Epidermal melanocyte (primary cell): ENCODE measurements around the gene PUM2.
"Not testable (repeated sequence)": the region's sequence is repeated elsewhere in the genome, so short reads cannot be mapped to it uniquely, and the experiment has no call there.

Experiments used
- DNase-seq: peaks from one replicate; pipeline ENCODE4 v3.0.0; 2011; ENCODE audit warnings: low spot score; ENCODE audit not compliant: insufficient read length

The PUM2 gene

GRCh38 chr2:20369366-20369765 is 18.7 kb upstream of the PUM2 start:
- no peak for DNase-seq

DNA sequence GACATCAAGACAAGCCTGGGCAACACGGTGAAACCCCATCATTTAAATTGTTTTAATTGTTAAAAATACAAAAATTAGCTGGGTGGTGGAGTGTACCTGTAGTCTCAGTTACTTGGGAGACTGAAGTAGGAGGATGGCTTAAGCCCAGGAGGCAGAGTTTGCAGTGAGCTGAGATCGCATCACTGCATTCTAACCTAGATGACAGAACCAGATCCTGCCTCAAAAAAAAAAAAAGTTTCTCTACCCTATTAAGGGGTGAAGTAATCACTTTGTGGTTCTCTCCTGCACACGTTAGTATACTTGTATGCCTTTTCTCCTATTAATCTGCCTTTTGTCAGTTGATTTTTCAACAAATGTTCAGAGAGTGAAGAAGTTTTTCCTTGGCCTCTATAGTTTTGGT is 18.1 kb upstream of the PUM2 start:
- no peak for DNase-seq

DNA sequence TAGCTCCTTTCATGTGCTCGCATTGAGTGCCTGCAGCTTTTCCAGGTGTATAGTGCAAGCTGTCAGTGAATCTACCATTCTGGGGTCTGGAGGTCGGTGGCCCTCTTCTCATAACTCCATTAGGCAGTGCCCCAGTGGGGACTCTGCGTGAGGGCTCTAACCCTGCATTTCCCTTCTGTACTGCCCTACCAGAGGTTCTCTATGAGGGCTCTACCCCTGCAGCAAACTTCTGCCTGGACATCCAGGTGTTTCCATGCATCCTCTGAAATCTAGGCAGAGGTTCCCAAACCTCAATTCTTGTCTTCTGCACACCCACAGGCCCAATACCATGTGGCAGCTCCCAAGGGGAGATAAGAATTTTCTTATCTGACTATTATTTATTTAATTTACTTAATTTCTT is 17.3 kb upstream of the PUM2 start:
- DNase-seq, result not testable (repeated sequence)

DNA sequence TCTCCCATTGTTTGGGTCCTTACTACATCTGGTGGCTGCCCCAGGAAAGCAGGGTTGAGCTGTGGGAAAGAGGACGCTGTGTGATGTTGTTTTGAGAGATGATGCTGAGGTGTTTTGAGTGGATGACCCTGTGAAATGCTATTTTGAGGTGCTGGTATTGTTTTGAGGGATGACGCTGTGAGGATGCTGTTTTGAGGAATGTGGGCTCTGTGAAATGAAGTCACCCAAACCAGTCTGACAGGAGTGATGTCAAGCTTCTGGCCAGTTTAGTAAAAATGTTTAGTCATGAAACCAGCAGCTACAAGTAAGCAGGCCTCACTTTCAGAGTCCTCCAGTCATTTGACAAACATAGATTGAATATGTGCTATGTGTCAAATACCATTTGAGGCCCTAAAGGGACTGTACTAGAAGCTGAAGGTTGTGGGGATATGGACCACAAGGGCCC is 16.1 kb upstream of the PUM2 start:
- no peak for DNase-seq

- DNase-seq, result no peak
Observed at GRCh38 chr2:20365249-20365817, 14.7 kb upstream of the PUM2 start.

DNA sequence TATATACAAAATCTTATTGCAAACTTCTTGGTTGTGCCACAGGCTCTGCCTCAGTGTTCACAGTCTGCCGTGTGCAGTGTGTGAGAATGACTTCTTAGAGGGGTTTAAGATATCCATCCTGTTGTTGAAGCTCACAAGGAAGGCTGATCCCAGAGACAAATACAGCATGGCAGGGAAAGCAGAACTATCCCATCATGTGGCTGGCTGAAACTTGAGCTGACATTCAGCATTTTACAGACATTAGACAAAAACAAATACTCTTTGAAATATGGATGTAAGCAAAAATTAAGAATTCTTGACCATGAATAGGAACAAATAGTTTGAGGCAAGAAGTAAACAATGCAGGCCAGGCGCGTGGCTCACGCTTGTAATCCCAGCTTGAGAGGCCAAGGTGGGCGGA is 12.9 kb upstream of the PUM2 start:
- DNase-seq, result no peak

DNA sequence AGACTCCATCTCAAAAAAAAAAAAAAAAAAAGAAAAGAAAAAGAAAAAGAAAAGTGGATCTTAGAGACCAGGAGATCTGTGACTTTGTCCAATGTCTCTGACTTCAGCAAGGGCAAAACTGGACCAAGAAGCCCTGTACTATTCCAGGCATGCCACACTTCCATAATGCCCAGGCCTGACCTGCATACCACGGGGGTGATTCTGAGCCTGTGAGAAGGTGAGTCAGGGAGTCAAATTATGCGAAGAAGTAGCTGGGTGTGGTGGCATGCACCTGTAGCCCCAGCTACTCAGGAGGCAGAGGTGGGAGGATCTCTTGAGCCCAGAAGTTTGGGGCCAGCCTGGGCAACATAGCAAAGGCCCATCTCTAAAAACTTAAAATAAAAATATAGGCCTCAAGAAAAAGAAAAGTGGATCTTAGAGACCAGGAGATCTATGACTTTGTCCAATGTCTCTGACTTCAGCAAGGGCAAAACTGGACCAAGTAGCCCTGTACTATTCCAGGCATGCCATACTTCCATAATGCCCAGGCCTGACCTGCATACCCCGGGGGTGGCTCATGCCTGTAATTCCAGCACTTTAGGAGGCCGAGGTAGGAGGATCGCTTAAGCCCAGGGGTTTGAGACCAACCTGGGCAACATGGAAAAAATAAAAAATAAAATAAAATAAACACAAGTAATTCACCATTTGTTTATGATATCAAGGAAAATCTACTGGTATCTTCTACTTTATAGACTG is 12.2 kb upstream of the PUM2 start:
- DNase-seq, result no peak

- no peak for DNase-seq
Observed at GRCh38 chr2:20361893-20362292, 11.2 kb upstream of the PUM2 start.

GRCh38 chr2:20359096-20359495 is 8.5 kb upstream of the PUM2 start:
- DNase-seq, result no peak

DNA sequence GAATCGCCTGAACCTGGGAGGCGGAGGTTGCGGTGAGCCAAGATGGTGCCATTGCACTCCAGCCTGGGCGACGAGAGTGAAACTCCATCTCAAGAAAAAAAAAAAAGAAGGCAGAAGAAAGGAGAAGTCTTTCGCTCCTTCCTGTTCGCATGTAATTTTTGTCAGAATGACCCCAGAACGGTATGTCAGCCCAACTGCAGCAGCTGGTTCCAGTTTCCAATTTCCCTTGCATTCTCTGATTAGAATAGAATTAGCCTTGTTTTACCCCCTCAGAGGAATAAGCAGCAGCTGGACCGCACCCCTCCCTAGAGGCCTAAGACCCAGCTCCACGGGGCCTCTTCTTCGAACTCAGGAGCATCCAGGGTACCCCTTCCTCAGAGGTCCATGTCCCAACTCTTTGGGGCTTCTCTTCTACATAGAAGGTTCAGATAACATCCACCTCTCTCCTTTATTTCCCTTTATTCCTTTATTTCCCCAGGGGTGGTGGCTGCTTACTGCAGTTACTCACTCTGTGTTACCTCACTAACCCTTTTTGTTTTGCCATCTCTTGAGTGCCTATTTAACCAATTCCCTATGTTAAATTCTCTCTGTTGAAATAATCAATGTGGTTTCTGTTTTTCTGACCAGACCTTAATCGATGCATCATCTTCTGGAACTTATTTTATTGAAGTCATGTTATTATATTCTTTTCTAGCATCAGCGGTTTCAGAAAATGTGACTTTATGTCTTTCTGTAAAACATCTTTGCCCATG is 7.2 kb upstream of the PUM2 start:
- no peak for DNase-seq

DNA sequence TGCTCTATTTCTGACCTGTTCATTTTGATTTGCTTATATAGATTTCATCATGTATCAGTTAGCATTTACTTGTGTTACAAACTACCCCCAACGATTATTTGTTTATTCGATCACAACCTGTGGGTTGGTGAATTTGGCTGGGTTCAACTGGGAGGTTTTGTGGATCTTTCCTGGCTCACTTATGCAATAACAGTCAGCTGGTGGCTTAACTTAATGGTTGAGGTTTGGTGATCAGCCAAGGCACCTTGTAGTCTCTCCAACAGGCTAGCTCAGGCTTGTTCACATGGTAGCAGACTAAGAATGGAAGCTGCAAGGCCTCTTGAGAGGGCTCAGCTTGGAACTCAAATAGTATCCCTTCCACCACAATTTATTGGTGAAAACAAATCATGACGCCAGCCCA is 5.4 kb upstream of the PUM2 start:
- DNase-seq, result no peak

GRCh38 chr2:20355131-20355530 is 4.5 kb upstream of the PUM2 start:
- DNase-seq, result no peak

GRCh38 chr2:20353241-20353992 is 2.8 kb upstream of the PUM2 start:
- DNase-seq, result no peak

GRCh38 chr2:20352581-20353216 is 2.1 kb upstream of the PUM2 start:
- no peak for DNase-seq

DNA sequence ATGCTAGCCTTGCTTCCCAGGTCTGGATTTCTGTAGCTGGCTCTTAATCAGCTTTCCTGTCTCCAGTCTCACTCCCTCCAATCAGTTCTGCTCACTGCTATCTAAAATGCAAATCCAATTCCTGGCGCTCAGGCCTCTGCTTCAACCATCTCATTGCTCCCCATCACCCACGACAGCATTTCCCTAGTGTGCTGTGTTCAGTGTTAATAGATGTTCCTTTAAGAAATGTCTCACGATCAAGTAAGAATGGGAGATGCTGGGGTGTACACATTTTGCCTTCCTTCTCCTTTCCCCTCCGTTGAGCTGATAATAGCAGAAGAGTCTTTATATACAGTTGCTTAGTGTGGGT is 1.6 kb upstream of the PUM2 start:
- DNase-seq, result no peak

DNA sequence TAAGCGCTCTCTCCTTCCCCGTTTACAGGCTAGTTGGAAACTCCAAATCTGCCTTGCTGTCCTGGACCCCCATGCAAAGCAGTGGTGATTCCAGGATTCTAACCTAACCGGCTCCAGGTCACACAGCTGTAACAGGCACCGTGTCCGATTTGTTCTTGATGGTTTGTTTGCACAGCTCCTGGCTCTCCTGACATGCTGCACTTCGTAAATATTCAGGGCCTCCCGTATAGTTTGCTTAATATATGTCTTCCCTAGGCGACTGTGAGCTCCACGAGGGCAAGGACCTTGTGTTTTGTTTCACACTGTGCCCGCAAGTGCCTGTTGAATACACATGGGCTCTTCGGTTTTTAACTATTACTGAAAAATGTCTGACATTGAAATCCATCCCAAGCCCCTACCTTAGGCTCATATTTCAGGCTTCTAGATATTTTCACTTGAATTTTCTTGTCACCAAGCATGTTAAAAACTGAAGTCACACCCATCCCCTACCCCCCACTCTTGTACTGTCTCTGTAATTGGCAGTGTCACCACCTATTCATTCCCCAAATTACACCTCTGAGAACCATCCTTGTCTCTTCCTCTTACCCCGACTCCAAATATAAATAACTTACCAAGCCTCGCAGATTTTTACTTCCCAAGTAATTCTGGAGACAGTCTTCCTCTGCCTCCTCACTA is 1.0 kb upstream of the PUM2 start:
- no peak for DNase-seq

DNA sequence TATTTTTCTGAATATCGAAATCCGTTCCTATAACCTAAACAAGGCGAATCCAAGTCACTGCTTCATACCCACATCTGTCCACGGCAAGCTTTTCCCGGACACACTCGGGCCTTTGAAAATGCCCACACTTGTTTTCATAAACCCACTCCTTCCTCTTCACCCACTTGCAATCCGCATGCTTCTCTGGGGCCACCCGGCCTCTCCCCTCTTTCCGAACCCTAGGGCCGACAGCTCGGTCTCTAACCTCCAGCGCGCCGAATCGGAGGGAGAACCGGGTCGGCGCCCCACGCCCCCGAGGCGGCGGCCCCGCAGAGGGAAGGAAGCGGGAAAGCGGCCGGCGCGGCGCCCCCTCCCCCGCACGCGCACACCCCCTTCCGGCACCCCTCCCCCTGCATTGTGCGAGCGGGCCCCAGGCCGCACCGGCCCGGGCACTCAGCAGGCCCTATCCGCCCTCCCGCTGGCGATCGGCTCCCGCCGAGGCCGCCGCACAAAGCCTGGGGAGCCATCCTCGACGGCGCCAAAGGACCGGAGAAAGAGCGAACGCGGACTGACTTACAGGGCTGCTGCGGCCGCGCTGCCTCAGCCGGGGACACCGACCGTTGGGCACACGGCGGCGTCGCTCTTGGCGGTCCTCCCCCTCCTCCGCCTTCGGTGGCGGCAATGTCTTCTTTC is 467 bp downstream of the PUM2 start:
- no peak for DNase-seq

DNA sequence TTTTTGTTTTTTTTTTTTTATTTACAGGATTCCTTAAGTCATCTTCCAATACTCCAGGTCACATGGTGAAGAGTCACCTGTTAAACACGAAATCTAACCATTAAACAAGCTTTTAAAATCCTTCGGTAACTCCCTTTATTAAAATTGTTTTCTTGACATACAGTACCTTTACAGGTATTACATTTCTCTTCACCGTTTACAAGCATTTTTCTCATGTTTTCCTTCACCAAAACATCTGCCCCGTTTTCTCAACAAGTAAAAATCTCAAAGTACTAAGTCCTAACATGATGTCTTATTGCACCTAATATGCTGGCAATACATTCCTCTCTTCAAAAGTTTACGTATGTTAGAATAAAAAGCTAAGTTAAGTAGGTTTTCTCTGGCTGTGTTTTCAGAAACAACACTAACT is 1.1 kb downstream of the PUM2 start:
- DNase-seq, result no peak

DNA sequence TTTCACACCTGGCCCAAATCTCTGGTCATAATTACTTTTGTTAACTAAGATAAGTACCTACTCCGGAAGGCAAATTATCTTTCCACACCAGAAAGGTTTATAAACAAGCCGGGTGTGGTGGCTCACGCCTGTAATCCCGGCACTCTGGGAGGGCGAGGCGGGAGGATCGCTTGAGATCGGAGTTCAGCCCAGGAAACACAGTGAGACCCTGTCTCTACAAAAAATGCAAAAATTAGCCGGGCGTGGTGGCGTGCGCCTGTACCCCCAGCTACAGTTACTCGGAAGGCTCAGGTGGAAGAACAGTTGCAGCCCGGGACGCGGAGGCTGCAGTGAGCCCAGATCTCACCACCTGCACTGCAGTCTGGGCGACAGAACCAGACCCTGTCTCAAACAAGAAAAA is 2.1 kb downstream of the PUM2 start:
- DNase-seq, result no peak

GRCh38 chr2:20346565-20347381 is 3.9 kb downstream of the PUM2 start:
- DNase-seq, result no peak
